GM12873 (cell line): ENCODE results near the gene GAB2.

ENCODE experiments used
- CTCF ChIP-seq: IDR thresholded peaks from 2 replicates; pipeline ENCODE4 v1.5.1; 2012; ENCODE audit warnings: low read depth, mild to moderate bottlenecking, moderate library complexity, low read length, control low read depth; ENCODE audit not compliant: insufficient read depth; ENCODE audit errors: missing control alignments

GAB2 gene

GRCh38 chr11:78346799-78347198 is 70.8 kb downstream of the GAB2 start:
- no peak for TF ChIP-seq CTCF

- TF ChIP-seq CTCF = no peak
Measured at GRCh38 chr11:78345450-78345849, 72.2 kb downstream of the GAB2 start.

- no peak for TF ChIP-seq CTCF
Measured at GRCh38 chr11:78344676-78345075, 72.9 kb downstream of the GAB2 start.

- TF ChIP-seq CTCF = no peak
Measured at GRCh38 chr11:78344094-78344493, 73.5 kb downstream of the GAB2 start.

- TF ChIP-seq CTCF = no peak
Measured at GRCh38 chr11:78343303-78343702, 74.3 kb downstream of the GAB2 start.

GRCh38 chr11:78341841-78342240 is 75.8 kb downstream of the GAB2 start:
- no peak for TF ChIP-seq CTCF

GRCh38 chr11:78340530-78340929 is 77.1 kb downstream of the GAB2 start:
- TF ChIP-seq CTCF = no peak

GRCh38 chr11:78339945-78340344 is 77.7 kb downstream of the GAB2 start:
- no peak for TF ChIP-seq CTCF
